Activated T-cell treated with anti-CD3 and anti-CD28 coated beads, Interleukin-2, amount 50 U/mL, for 4 hours (primary cell): ENCODE results near the gene EMC7. TPM values are rescaled to one million over a fixed set of nuclear protein-coding genes. Genes with fewer than 3 reads are reported as not detected.
"Not testable (repeated sequence)": the region's sequence is repeated elsewhere in the genome, so short reads cannot be mapped to it uniquely, and the experiment has no call there.

Source experiments
- ATAC-seq, 2 donors: fragments of 200-7000 bp; cut with Tn5 transposase; one replicate each; pipeline ENCODE4 v1.10.0; 2021
- DNase-seq: peaks from one replicate; pipeline ENCODE4 v3.0.0-alpha.2; 2020
- H3K27me3 Mint-ChIP-seq: one replicate; pipeline ENCODE4 v1.8.0; 2021; ENCODE audit warnings: low read depth, mixed read lengths
- H3K36me3 Mint-ChIP-seq: one replicate; pipeline ENCODE4 v1.8.0; 2022; ENCODE audit warnings: mixed read lengths; ENCODE audit not compliant: insufficient read depth
- H3K4me1 Mint-ChIP-seq: one replicate; pipeline ENCODE4 v1.8.0; 2021; ENCODE audit warnings: low read depth, mixed read lengths
- H3K4me3 Mint-ChIP-seq: one replicate; pipeline ENCODE4 v1.8.0; 2021; ENCODE audit warnings: mild to moderate bottlenecking, moderate library complexity, mixed read lengths
- H3K9me3 Mint-ChIP-seq: one replicate; pipeline ENCODE4 v1.8.0; 2021; ENCODE audit warnings: mixed read lengths
- total RNA-seq, 3 donors: library from RNA; stranded (reverse); gene quantifications; one replicate each; pipeline ENCODE4 v1.2.1, GENCODE V29; 2021

EMC7 gene
- total RNA-seq, 3 donors from 2014 or later, result 73.4 to 77.6 (median 75.0) TPM

GRCh38 chr15:34059946-34060345, 41.7 kb downstream of the EMC7 start:
- Mint-ChIP-seq H3K4me3 (no peak overlapping the region), H3K4me1 (peaks cover 3% of the 10 kb centered on the region), H3K27me3 (no peaks in the 10 kb centered on the region), H3K9me3 (no peaks in the 10 kb centered on the region), H3K36me3 (no peaks in the 10 kb centered on the region)
- ATAC-seq (no peak), DNase-seq (no peak)

GRCh38 chr15:34059476-34059875, 42.2 kb downstream of the EMC7 start:
- Mint-ChIP-seq H3K4me1 (peaks cover 3% of the 10 kb centered on the region), H3K9me3 (no peaks in the 10 kb centered on the region), H3K36me3 (no peaks in the 10 kb centered on the region), H3K4me3 (no peak overlapping the region), H3K27me3 (no peaks in the 10 kb centered on the region)
- ATAC-seq (no peak), DNase-seq (no peak)

- no peak for DNase-seq
These were observed 44.8 kb downstream of the EMC7 start for GRCh38 chr15:34056911-34057310.

GRCh38 chr15:34055868-34056595, 45.6 kb downstream of the EMC7 start:
- ATAC-seq (no peak), DNase-seq (no peak)
- Mint-ChIP-seq H3K27me3 (no peaks in the 10 kb centered on the region), H3K4me3 (no peak overlapping the region), H3K36me3 (peaks cover 9% of the 10 kb centered on the region), H3K4me1 (no peaks in the 10 kb centered on the region), H3K9me3 (peaks cover 7% of the 10 kb centered on the region)

More at GRCh38 chr15:34056911-34057310, 44.8 kb downstream of the EMC7 start:
- Mint-ChIP-seq H3K9me3 (no peaks in the 10 kb centered on the region), H3K4me1 (peaks cover under 1% of the 10 kb centered on the region), H3K36me3 (peaks cover 3% of the 10 kb centered on the region), H3K27me3 (no peaks in the 10 kb centered on the region), H3K4me3 (no peak overlapping the region)
- no peak for ATAC-seq

GRCh38 chr15:34054081-34054707, 47.5 kb downstream of the EMC7 start:
- H3K36me3 Mint-ChIP-seq, result peaks cover 15% of the 10 kb centered on the region
- H3K9me3 Mint-ChIP-seq, result peaks cover 20% of the 10 kb centered on the region
- H3K27me3 Mint-ChIP-seq, result no peaks in the 10 kb centered on the region
- no peaks in the 10 kb centered on the region for H3K4me1 Mint-ChIP-seq
- DNase-seq (no peak), ATAC-seq (no peak)
- no peak overlapping the region for H3K4me3 Mint-ChIP-seq

GRCh38 chr15:34050385-34050784, 51.3 kb downstream of the EMC7 start:
- DNase-seq, ATAC-seq, H3K4me3 Mint-ChIP-seq, H3K27me3 Mint-ChIP-seq, H3K4me1 Mint-ChIP-seq: not testable (repeated sequence)
- Mint-ChIP-seq H3K36me3 (peaks cover 17% of the 10 kb centered on the region), H3K9me3 (peaks cover 23% of the 10 kb centered on the region)

- Mint-ChIP-seq H3K36me3 (peaks cover 17% of the 10 kb centered on the region), H3K4me3 (no peak overlapping the region), H3K27me3 (no peaks in the 10 kb centered on the region), H3K4me1 (no peaks in the 10 kb centered on the region), H3K9me3 (peaks cover 23% of the 10 kb centered on the region)
- no peak for ATAC-seq
- DNase-seq, result no peak
These were observed 52.5 kb downstream of the EMC7 start for GRCh38 chr15:34049112-34049511.

- Mint-ChIP-seq H3K4me1 (no peaks in the 10 kb centered on the region), H3K36me3 (peaks cover 17% of the 10 kb centered on the region), H3K27me3 (no peaks in the 10 kb centered on the region), H3K9me3 (peaks cover 23% of the 10 kb centered on the region), H3K4me3 (no peak overlapping the region)
- ATAC-seq, result no peak
- DNase-seq, result no peak
These were observed 53.5 kb downstream of the EMC7 start for GRCh38 chr15:34047893-34048775.

- no peaks in the 10 kb centered on the region for H3K4me1 Mint-ChIP-seq
- peaks cover 13% of the 10 kb centered on the region for H3K36me3 Mint-ChIP-seq
- no peak for ATAC-seq
- H3K4me3 Mint-ChIP-seq, result no peak overlapping the region
- H3K9me3 Mint-ChIP-seq, result peaks cover 22% of the 10 kb centered on the region
- no peaks in the 10 kb centered on the region for H3K27me3 Mint-ChIP-seq
- DNase-seq, result no peak
These were observed 55.1 kb downstream of the EMC7 start for GRCh38 chr15:34046471-34047145.

GRCh38 chr15:34043813-34044212, 57.8 kb downstream of the EMC7 start:
- Mint-ChIP-seq H3K27me3 (no peaks in the 10 kb centered on the region), H3K36me3 (no peaks in the 10 kb centered on the region)

GRCh38 chr15:34043391-34043790, 58.3 kb downstream of the EMC7 start:
- peaks cover 14% of the 10 kb centered on the region for H3K4me1 Mint-ChIP-seq
- no peak for ATAC-seq
- no peaks in the 10 kb centered on the region for H3K36me3 Mint-ChIP-seq
- H3K4me3 Mint-ChIP-seq, result no peak overlapping the region
- H3K9me3 Mint-ChIP-seq, result no peaks in the 10 kb centered on the region
- no peak for DNase-seq
- H3K27me3 Mint-ChIP-seq, result no peaks in the 10 kb centered on the region

More at GRCh38 chr15:34043813-34044212, 57.8 kb downstream of the EMC7 start:
- Mint-ChIP-seq H3K4me1 (peaks cover 14% of the 10 kb centered on the region), H3K9me3 (no peaks in the 10 kb centered on the region), H3K4me3 (no peak overlapping the region)
- no peak for ATAC-seq
- DNase-seq, result no peak

GRCh38 chr15:34039790-34040113, 61.9 kb downstream of the EMC7 start:
- no peaks in the 10 kb centered on the region for H3K36me3 Mint-ChIP-seq
- no peaks in the 10 kb centered on the region for H3K27me3 Mint-ChIP-seq
- ATAC-seq, result no peak

GRCh38 chr15:34038871-34039789, 62.5 kb downstream of the EMC7 start, which contains the start of gene AVEN:
AVEN (minus strand) TSS chr15:34039204; CDS start chr15:34039046, 158 bp downstream.
- Mint-ChIP-seq H3K36me3 (no peaks in the 10 kb centered on the region), H3K4me3 (peak within 1 kb of the TSS; percentile 91), H3K4me1 (peaks cover 19% of the 10 kb centered on the region), H3K9me3 (no peaks in the 10 kb centered on the region), H3K27me3 (no peaks in the 10 kb centered on the region)
- ATAC-seq (peak; percentile 72 to 74), DNase-seq (peak; percentile 48)

More at GRCh38 chr15:34039790-34040113, 61.9 kb downstream of the EMC7 start:
- H3K4me1 Mint-ChIP-seq, result peaks cover 19% of the 10 kb centered on the region
- DNase-seq, result no peak
- H3K4me3 Mint-ChIP-seq, result peak overlapping the region; percentile 89
- H3K9me3 Mint-ChIP-seq, result no peaks in the 10 kb centered on the region
